CD14-positive monocyte (primary cell): ENCODE measurements around the gene DAB2. TPM values are rescaled to one million over a fixed set of nuclear protein-coding genes. Genes with fewer than 3 reads are reported as not detected.

Experiments used
- DNase-seq, 3 donors: peaks; one replicate each; pipeline ENCODE4 v3.0.0-alpha.2; 2011 to 2022
- H2AFZ ChIP-seq: 2 replicates; pipeline ENCODE4 v1.6.0; 2012; ENCODE audit warnings: mild to moderate bottlenecking, low read depth, low read length, inconsistent platforms; ENCODE audit not compliant: insufficient read depth, poor library complexity, severe bottlenecking
- H3K27ac ChIP-seq, 2 donors: 1 replicate in 1 of 2; 2 replicates in 1 of 2; pipeline ENCODE4 v1.5.1; 2012 to 2013; ENCODE audit warnings: low read length in 2 of 2, control low read depth in 1 of 2, inconsistent platforms in 1 of 2, low read depth in 1 of 2, mild to moderate bottlenecking in 1 of 2
- H3K27me3 ChIP-seq, 2 donors: one replicate each; pipeline versions ENCODE4 v1.6.0 to v1.6.1; 2011 to 2013; ENCODE audit warnings: low read length in 2 of 2; ENCODE audit not compliant: control insufficient read depth in 2 of 2, insufficient read depth in 2 of 2
- H3K36me3 ChIP-seq, 2 donors: replicated peaks in 1 of 2; 1 replicate in 1 of 2; 2 replicates in 1 of 2; pipeline versions ENCODE4 v1.5.1 to v1.6.1; 2012 to 2013; ENCODE audit warnings: low read length in 2 of 2, control low read depth in 1 of 2, inconsistent platforms in 1 of 2, mild to moderate bottlenecking in 1 of 2; ENCODE audit not compliant: insufficient read depth in 2 of 2, control insufficient read depth in 1 of 2
- H3K4me1 ChIP-seq, 2 donors: 1 replicate in 1 of 2; 2 replicates in 1 of 2; pipeline versions ENCODE4 v1.5.1 to v1.6.1; 2012 to 2013; ENCODE audit warnings: low read length in 2 of 2, control low read depth in 1 of 2, inconsistent platforms in 1 of 2, mild to moderate bottlenecking in 1 of 2, moderate library complexity in 1 of 2; ENCODE audit not compliant: insufficient read depth in 2 of 2, control insufficient read depth in 1 of 2
- H3K4me2 ChIP-seq: replicated peaks from 2 replicates; pipeline ENCODE3; 2012; ENCODE audit warnings: low read length, moderate library complexity, mild to moderate bottlenecking; ENCODE audit not compliant: poor library complexity, severe bottlenecking; ENCODE audit errors: extremely low read depth
- H3K4me3 ChIP-seq, 3 experiments: fragments of 200-600 bp in 1 of 3; sonication (generic) in 1 of 3; replicated peaks in 1 of 3; 1 replicate in 2 of 3; 2 replicates in 1 of 3; pipeline ENCODE4 v1.5.1; 2011 to 2013; ENCODE audit warnings: low read length in 3 of 3, mild to moderate bottlenecking in 3 of 3, control low read depth in 2 of 3, low read depth in 2 of 3, inconsistent platforms in 1 of 3, moderate library complexity in 1 of 3
- H3K79me2 ChIP-seq: 2 replicates; pipeline ENCODE4 v1.6.0; 2012; ENCODE audit warnings: mild to moderate bottlenecking, control low read depth, inconsistent platforms, low read length, moderate library complexity; ENCODE audit not compliant: insufficient read depth
- H3K9ac ChIP-seq: 2 replicates; pipeline ENCODE4 v1.6.0; 2017; ENCODE audit warnings: low read length, mild to moderate bottlenecking; ENCODE audit not compliant: insufficient read depth, poor library complexity, severe bottlenecking
- H3K9me3 ChIP-seq, 2 donors: replicated peaks in 1 of 2; 1 replicate in 1 of 2; 2 replicates in 1 of 2; pipeline versions ENCODE4 v1.5.1 to v1.6.1; 2012 to 2013; ENCODE audit warnings: low read length in 2 of 2, control low read depth in 1 of 2; ENCODE audit not compliant: control insufficient read depth in 1 of 2, insufficient read depth in 1 of 2
- H4K20me1 ChIP-seq: 2 replicates; pipeline ENCODE4 v1.6.0; 2012; ENCODE audit warnings: mild to moderate bottlenecking, low read length, control low read depth, moderate library complexity; ENCODE audit not compliant: insufficient read depth
- H3K27ac Mint-ChIP-seq, 7 donors: one replicate each; pipeline ENCODE4 v1.8.0; 2020; ENCODE audit warnings: mild to moderate bottlenecking in 7 of 7, mixed read lengths in 7 of 7, moderate library complexity in 6 of 7, inconsistent platforms in 2 of 7
- H3K27me3 Mint-ChIP-seq, 3 donors: one replicate each; pipeline ENCODE4 v1.8.0; 2021 to 2022; ENCODE audit warnings: low read depth in 3 of 3, mild to moderate bottlenecking in 3 of 3, mixed read lengths in 3 of 3, moderate library complexity in 3 of 3, inconsistent platforms in 1 of 3
- H3K36me3 Mint-ChIP-seq, 2 donors: one replicate each; pipeline ENCODE4 v1.8.0; 2020; ENCODE audit warnings: mixed read lengths in 2 of 2, inconsistent platforms in 1 of 2, mild to moderate bottlenecking in 1 of 2
- H3K4me1 Mint-ChIP-seq: one replicate; pipeline ENCODE4 v1.8.0; 2020; ENCODE audit warnings: mild to moderate bottlenecking, mixed read lengths
- H3K4me3 Mint-ChIP-seq, 2 donors: one replicate each; pipeline ENCODE4 v1.8.0; 2020; ENCODE audit warnings: mild to moderate bottlenecking in 2 of 2, mixed read lengths in 2 of 2, moderate library complexity in 1 of 2
- H3K9me3 Mint-ChIP-seq, 7 donors: one replicate each; pipeline ENCODE4 v1.8.0; 2020 to 2022; ENCODE audit warnings: mixed read lengths in 7 of 7, mild to moderate bottlenecking in 6 of 7, moderate library complexity in 6 of 7, inconsistent platforms in 2 of 7
- CTCF ChIP-seq: fragments of 200-600 bp; IDR thresholded peaks from one replicate; pipeline ENCODE4 v1.8.0; 2022; ENCODE audit warnings: antibody characterized with exemption, mild to moderate bottlenecking
- WGBS: methylation state at CpG from one replicate; pipeline ENCODE4 v1.1.5; 2013; ENCODE audit warnings: missing lambda C conversion rate; ENCODE audit not compliant: insufficient coverage; 5-methylcytosine and 5-hydroxymethylcytosine counted together
- intact Hi-C, 2 donors: fragments of 100-400 bp; cut with micrococcal nuclease; formaldehyde crosslinking; loops; one replicate each; pipeline versions ENCODE4 v1.15.0 to v1.15.1; 2023
- polyA plus RNA-seq, 3 donors: library from polyadenylated mRNA; depleted of rRNA in 1 of 3; unstranded in 2 of 3; stranded (reverse) in 1 of 3; fragments of 300-500 nt in 2 of 3; fragments of >200 nt in 1 of 3; fragmentation: Illumina TruSeq in 2 of 3; gene quantifications; 1 replicate in 2 of 3; 2 replicates in 1 of 3; pipeline ENCODE4 v1.2.3, GENCODE V29; 2012 to 2021

Gene DAB2
- polyA plus RNA-seq, 3 donors, result 0.98 to 4.8 (median 3.0) TPM

- H3K9ac ChIP-seq, result no peak overlapping the region
- no peak overlapping the region for H3K27ac ChIP-seq
- H3K79me2 ChIP-seq, result no peaks in the 10 kb centered on the region
- H3K4me2 ChIP-seq, result no peak overlapping the region
- Mint-ChIP-seq H3K4me3 (no peak overlapping the region), H3K27me3 (no peaks in the 10 kb centered on the region), H3K36me3 (peaks cover 0 to 1% of the 10 kb centered on the region in 2 donors), H3K27ac (peak overlapping the region in 3 of 7 donors; percentile 32 to 54 (median 52)), H3K4me1 (peaks cover 27% of the 10 kb centered on the region), H3K9me3 (no peaks in the 10 kb centered on the region)
- 37% methylated on average over 4 of the region's 5 CpGs for WGBS
- H3K27me3 ChIP-seq, result no peaks in the 10 kb centered on the region
- no peak overlapping the region for H2AFZ ChIP-seq
- no peaks in the 10 kb centered on the region for H3K36me3 ChIP-seq
- no peaks in the 10 kb centered on the region for H4K20me1 ChIP-seq
- peak; percentile 10 to 36 (median 11) for DNase-seq
- peaks cover 25 to 29% of the 10 kb centered on the region in 2 donors for H3K4me1 ChIP-seq
- no peak for TF ChIP-seq CTCF
- intact Hi-C loops, result loop anchor here in 1 of 2 donors (10.0 kb wide), 1 partner anchor 52 kb away; no protein-coding TSS in a partner anchor
- H3K4me3 ChIP-seq, result no peak overlapping the region
- no peaks in the 10 kb centered on the region for H3K9me3 ChIP-seq
Measured at GRCh38 chr5:39412721-39413394, 11.9 kb downstream of the DAB2 start.

GRCh38 chr5:39411985-39412384 is 12.8 kb downstream of the DAB2 start:
- Histone ChIP-seq H3K4me2 (no peak overlapping the region), H3K9me3 (no peaks in the 10 kb centered on the region), H3K36me3 (no peaks in the 10 kb centered on the region), H3K4me3 (no peak overlapping the region), H3K9ac (no peak overlapping the region), H3K4me1 (peaks cover 25 to 29% of the 10 kb centered on the region in 2 donors), H4K20me1 (no peaks in the 10 kb centered on the region), H2AFZ (no peak overlapping the region), H3K27ac (no peak overlapping the region), H3K79me2 (no peaks in the 10 kb centered on the region), H3K27me3 (no peaks in the 10 kb centered on the region)
- intact Hi-C loops, result loop anchor here in 1 of 2 donors (10.0 kb wide), 1 partner anchor 53 kb away; no protein-coding TSS in a partner anchor
- H3K27ac Mint-ChIP-seq, result peak overlapping the region in 1 of 7 donors; percentile 8
- peaks cover 0 to 2% (median 0%) of the 10 kb centered on the region in 3 donors for H3K27me3 Mint-ChIP-seq
- H3K36me3 Mint-ChIP-seq, result peaks cover 0 to 1% of the 10 kb centered on the region in 2 donors
- H3K4me3 Mint-ChIP-seq, result no peak overlapping the region
- no peaks in the 10 kb centered on the region for H3K9me3 Mint-ChIP-seq
- 20% methylated on average over 1 of the region's 4 CpGs for WGBS
- H3K4me1 Mint-ChIP-seq, result peaks cover 27% of the 10 kb centered on the region
- TF ChIP-seq CTCF, result no peak
- peak in 1 of 3 donors; percentile 26 for DNase-seq
